ENCODE results near the gene RUSC1.

The RUSC1 gene

DNA sequence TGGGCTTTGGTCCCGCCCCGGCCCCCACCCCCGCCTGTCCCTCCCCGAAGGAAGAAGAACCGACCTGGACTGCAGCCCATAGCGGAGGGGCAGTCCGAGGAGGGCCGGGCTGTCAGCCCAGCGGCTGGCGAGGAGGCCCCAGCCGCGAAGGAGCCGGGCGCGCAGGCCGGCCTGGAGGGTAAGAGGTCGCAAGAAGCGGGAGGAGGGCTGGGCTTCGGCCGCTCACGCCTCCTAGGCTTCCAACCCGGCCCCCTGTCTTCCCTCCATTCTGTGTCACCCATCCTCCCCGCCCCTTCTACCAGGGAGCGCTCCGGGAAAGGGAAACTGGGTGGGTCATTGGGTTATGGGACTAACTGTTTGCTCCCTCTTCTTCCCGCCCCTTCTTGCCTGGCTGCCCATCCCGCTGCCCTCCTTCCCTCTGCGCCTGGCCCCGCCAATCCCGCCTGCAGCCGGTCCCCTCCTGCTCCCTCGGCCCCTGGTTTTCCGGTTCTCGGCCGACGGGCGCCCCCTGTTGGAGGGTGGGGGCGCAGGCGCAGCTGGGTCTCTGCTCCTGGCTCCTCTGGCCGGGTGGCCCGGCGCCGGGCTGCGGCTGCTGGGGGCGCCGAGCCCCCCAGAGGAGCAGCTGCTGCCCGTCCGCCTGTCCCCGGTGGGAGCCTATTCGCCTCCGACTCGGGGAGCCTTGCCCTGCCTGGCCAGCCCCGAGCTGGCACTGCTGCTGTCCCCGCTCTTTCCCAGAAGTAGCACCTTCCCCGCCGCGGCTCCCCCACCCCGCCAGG is 2.4 kb downstream of the RUSC1 start (continued):
- TF ChIP-seq KLF16 (tag by site-specific recombination; IDR thresholded peaks at IDR 0.05) (peak; percentile 69; the same call in 1 of the 2 replicates), ZNF521 (tag by site-specific recombination; IDR thresholded peaks at IDR 0.05) (no peak), ZEB2 (tag by site-specific recombination; IDR thresholded peaks at IDR 0.05) (peak; percentile 96), SCRT1 (tag by site-specific recombination; IDR thresholded peaks at IDR 0.05; ENCODE audit: borderline replicate concordance) (no peak), ZNF488 (tag by site-specific recombination; IDR thresholded peaks at IDR 0.05) (no peak), ZNF830 (tag by site-specific recombination; IDR thresholded peaks at IDR 0.05; ENCODE audit: low read depth) (no peak), HIC1 (tag by site-specific recombination; IDR thresholded peaks at IDR 0.05) (peak; percentile 51; the same call in 1 of the 2 replicates), ZNF157 (tag by site-specific recombination; IDR thresholded peaks at IDR 0.05) (no peak)
- TF ChIP-seq, protein P1, sequence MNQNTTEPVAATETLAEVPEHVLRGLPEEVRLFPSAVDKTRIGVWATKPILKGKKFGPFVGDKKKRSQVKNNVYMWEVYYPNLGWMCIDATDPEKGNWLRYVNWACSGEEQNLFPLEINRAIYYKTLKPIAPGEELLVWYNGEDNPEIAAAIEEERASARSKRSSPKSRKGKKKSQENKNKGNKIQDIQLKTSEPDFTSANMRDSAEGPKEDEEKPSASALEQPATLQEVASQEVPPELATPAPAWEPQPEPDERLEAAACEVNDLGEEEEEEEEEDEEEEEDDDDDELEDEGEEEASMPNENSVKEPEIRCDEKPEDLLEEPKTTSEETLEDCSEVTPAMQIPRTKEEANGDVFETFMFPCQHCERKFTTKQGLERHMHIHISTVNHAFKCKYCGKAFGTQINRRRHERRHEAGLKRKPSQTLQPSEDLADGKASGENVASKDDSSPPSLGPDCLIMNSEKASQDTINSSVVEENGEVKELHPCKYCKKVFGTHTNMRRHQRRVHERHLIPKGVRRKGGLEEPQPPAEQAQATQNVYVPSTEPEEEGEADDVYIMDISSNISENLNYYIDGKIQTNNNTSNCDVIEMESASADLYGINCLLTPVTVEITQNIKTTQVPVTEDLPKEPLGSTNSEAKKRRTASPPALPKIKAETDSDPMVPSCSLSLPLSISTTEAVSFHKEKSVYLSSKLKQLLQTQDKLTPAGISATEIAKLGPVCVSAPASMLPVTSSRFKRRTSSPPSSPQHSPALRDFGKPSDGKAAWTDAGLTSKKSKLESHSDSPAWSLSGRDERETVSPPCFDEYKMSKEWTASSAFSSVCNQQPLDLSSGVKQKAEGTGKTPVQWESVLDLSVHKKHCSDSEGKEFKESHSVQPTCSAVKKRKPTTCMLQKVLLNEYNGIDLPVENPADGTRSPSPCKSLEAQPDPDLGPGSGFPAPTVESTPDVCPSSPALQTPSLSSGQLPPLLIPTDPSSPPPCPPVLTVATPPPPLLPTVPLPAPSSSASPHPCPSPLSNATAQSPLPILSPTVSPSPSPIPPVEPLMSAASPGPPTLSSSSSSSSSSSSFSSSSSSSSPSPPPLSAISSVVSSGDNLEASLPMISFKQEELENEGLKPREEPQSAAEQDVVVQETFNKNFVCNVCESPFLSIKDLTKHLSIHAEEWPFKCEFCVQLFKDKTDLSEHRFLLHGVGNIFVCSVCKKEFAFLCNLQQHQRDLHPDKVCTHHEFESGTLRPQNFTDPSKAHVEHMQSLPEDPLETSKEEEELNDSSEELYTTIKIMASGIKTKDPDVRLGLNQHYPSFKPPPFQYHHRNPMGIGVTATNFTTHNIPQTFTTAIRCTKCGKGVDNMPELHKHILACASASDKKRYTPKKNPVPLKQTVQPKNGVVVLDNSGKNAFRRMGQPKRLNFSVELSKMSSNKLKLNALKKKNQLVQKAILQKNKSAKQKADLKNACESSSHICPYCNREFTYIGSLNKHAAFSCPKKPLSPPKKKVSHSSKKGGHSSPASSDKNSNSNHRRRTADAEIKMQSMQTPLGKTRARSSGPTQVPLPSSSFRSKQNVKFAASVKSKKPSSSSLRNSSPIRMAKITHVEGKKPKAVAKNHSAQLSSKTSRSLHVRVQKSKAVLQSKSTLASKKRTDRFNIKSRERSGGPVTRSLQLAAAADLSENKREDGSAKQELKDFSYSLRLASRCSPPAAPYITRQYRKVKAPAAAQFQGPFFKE (tag by site-specific recombination; IDR thresholded peaks at IDR 0.05; ENCODE audit: borderline replicate concordance) = no peak

DNA sequence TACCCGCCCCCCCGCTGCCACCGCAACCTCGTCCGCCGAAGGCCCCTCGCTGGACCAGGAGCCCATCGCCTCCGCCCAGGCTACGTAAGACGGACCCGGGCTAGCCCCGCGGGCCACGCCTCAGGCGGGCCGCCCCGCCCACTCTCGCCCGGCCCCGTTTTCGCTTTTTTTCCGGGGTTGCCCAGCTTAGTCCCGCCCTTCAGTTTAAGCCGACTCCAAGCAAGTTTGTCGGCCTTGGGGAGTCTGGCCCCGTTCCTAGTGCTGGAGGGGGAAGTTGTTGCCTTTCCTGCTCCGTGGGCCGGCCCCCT is 3.0 kb downstream of the RUSC1 start:
- POLR2A ChIA-PET = interaction anchor here (0.6 to 4.4 kb wide), 19 partner anchors 10 to 286 kb away, joined by 3 to 32 read pairs (median 4); partner anchors contain the start of genes ASH1L, CLK2, ENTREP3 and FDPS
- TF ChIP-seq PRDM1 (tag by site-specific recombination; IDR thresholded peaks at IDR 0.05) (peak; percentile 30; the same call in 1 of the 2 replicates), ZNF629 (tag by site-specific recombination; IDR thresholded peaks at IDR 0.05) (no peak), KLF1 (tag by site-specific recombination; IDR thresholded peaks at IDR 0.05) (peak; percentile 63), GLIS1 (tag by site-specific recombination; IDR thresholded peaks at IDR 0.05) (0 out of 2 replicates have a peak, but pooled peaks have one; percentile 3), KLF9 (tag by site-specific recombination; IDR thresholded peaks at IDR 0.05; ENCODE audit: low read depth) (peak; percentile 86), KLF8 (tag by site-specific recombination; IDR thresholded peaks at IDR 0.05) (peak; percentile 74), PBX3 (CRISPR knock-in tag; IDR thresholded peaks at IDR 0.05) (0 out of 2 replicates have a peak, but pooled peaks have one; percentile 56), ZNF211 (tag by site-specific recombination; IDR thresholded peaks at IDR 0.05; ENCODE audit: low read depth) (no peak)
- TF ChIP-seq, protein P2, sequence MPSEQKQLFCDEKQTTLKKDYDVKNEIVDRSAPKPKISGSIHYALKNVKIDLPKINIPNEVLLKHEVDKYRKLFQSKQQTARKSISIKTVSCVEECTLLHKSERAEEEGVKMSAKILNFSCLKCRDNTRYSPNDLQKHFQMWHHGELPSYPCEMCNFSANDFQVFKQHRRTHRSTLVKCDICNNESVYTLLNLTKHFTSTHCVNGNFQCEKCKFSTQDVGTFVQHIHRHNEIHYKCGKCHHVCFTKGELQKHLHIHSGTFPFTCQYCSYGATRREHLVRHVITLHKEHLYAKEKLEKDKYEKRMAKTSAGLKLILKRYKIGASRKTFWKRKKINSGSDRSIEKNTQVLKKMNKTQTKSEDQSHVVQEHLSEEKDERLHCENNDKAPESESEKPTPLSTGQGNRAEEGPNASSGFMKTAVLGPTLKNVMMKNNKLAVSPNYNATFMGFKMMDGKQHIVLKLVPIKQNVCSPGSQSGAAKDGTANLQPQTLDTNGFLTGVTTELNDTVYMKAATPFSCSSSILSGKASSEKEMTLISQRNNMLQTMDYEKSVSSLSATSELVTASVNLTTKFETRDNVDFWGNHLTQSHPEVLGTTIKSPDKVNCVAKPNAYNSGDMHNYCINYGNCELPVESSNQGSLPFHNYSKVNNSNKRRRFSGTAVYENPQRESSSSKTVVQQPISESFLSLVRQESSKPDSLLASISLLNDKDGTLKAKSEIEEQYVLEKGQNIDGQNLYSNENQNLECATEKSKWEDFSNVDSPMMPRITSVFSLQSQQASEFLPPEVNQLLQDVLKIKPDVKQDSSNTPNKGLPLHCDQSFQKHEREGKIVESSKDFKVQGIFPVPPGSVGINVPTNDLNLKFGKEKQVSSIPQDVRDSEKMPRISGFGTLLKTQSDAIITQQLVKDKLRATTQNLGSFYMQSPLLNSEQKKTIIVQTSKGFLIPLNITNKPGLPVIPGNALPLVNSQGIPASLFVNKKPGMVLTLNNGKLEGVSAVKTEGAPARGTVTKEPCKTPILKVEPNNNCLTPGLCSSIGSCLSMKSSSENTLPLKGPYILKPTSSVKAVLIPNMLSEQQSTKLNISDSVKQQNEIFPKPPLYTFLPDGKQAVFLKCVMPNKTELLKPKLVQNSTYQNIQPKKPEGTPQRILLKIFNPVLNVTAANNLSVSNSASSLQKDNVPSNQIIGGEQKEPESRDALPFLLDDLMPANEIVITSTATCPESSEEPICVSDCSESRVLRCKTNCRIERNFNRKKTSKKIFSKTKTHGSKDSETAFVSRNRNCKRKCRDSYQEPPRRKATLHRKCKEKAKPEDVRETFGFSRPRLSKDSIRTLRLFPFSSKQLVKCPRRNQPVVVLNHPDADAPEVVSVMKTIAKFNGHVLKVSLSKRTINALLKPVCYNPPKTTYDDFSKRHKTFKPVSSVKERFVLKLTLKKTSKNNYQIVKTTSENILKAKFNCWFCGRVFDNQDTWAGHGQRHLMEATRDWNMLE (tag by site-specific recombination; conservative IDR thresholded peaks at IDR 0.05; ENCODE audit: low read depth) = no peak

More for the DNA sequence above, 3.0 kb downstream of the RUSC1 start:
- Histone ChIP-seq H3K4me1 (ENCODE audit: control insufficient read depth, insufficient read depth, low read length) (0 out of 2 replicates have a peak, but pooled peaks cover 3% of the 10 kb centered on the region), H3K4me3 (ENCODE audit: low read depth, low read length) (peak overlapping the region; percentile 86), H3K36me3 (ENCODE audit: control insufficient read depth in 2 of 2, insufficient read depth in 1 of 2, low read length in 2 of 2) (peaks cover 13 to 62% of the 10 kb centered on the region in 2 experiments; a peak in 2 of 3 replicates), H3K27ac (ENCODE audit: extremely low read depth, low read depth, low read length) (peak overlapping the region; percentile 85), H3K9me3 (ENCODE audit: control insufficient read depth, insufficient read depth, low read depth, low read length) (no peaks in the 10 kb centered on the region)
- CTCF ChIA-PET = interaction anchor here (0.5 to 8.4 kb wide), 20 partner anchors 13 to 292 kb away, joined by 3 to 77 read pairs (median 3); partner anchors contain the start of genes KRTCAP2, MTX1 and THBS3
